Trophoblast cell (in vitro differentiated cells and primary cell): Measurements from ENCODE around the gene ITGB1.
"Not testable (repeated sequence)": the region's sequence is repeated elsewhere in the genome, so short reads cannot be mapped to it uniquely, and the experiment has no call there.

Source experiments
- DNase-seq, 2 donors: peaks; one replicate each; pipeline ENCODE4 v3.0.0-alpha.2; 2016
- H2AFZ ChIP-seq: 2 replicates; pipeline ENCODE4 v1.6.1; 2013; ENCODE audit warnings: low read length, moderate library complexity, mild to moderate bottlenecking; ENCODE audit not compliant: insufficient read depth, poor library complexity
- H2AK5ac ChIP-seq: 2 replicates; pipeline ENCODE4 v1.6.1; 2013; ENCODE audit warnings: mild to moderate bottlenecking, low read length
- H2BK120ac ChIP-seq: 2 replicates; pipeline ENCODE4 v1.6.1; 2013; ENCODE audit warnings: low read length, mild to moderate bottlenecking, moderate library complexity; ENCODE audit not compliant: insufficient read depth, poor library complexity
- H2BK12ac ChIP-seq: 2 replicates; pipeline ENCODE4 v1.6.1; 2013; ENCODE audit warnings: mild to moderate bottlenecking, low read length, moderate library complexity
- H2BK5ac ChIP-seq: 2 replicates; pipeline ENCODE4 v1.6.1; 2013; ENCODE audit warnings: low read length, low read depth, moderate library complexity, mild to moderate bottlenecking; ENCODE audit not compliant: poor library complexity
- H3K14ac ChIP-seq: 2 replicates; pipeline ENCODE4 v1.6.1; 2013; ENCODE audit warnings: mild to moderate bottlenecking, low read length
- H3K18ac ChIP-seq: 2 replicates; pipeline ENCODE4 v1.6.1; 2013; ENCODE audit warnings: mild to moderate bottlenecking, low read length
- H3K23ac ChIP-seq: 2 replicates; pipeline ENCODE4 v1.6.1; 2013; ENCODE audit warnings: low read length
- H3K27ac ChIP-seq: 2 replicates; pipeline ENCODE4 v1.5.1; 2013; ENCODE audit warnings: low read depth, mild to moderate bottlenecking, inconsistent platforms, low read length, moderate library complexity
- H3K27me3 ChIP-seq: 2 replicates; pipeline ENCODE4 v1.6.1; 2013; ENCODE audit warnings: inconsistent platforms, mild to moderate bottlenecking, low read length, moderate library complexity; ENCODE audit not compliant: insufficient read depth
- H3K36me3 ChIP-seq, 2 experiments: 1 replicate in 1 of 2; 2 replicates in 1 of 2; pipeline ENCODE4 v1.6.1; 2013; ENCODE audit warnings: low read length in 2 of 2, mild to moderate bottlenecking in 2 of 2, moderate library complexity in 1 of 2; ENCODE audit not compliant: insufficient read depth in 2 of 2, control insufficient read depth in 1 of 2
- H3K4ac ChIP-seq: 2 replicates; pipeline ENCODE4 v1.6.1; 2013; ENCODE audit warnings: low read depth, mild to moderate bottlenecking, low read length, moderate library complexity
- H3K4me1 ChIP-seq, 2 experiments: 1 replicate in 1 of 2; 2 replicates in 1 of 2; pipeline ENCODE4 v1.6.1; 2013; ENCODE audit warnings: low read length in 2 of 2, mild to moderate bottlenecking in 2 of 2, moderate library complexity in 1 of 2; ENCODE audit not compliant: insufficient read depth in 2 of 2, control insufficient read depth in 1 of 2
- H3K4me2 ChIP-seq: 2 replicates; pipeline ENCODE4 v1.6.1; 2013; ENCODE audit warnings: inconsistent platforms, mild to moderate bottlenecking, low read length, moderate library complexity
- H3K4me3 ChIP-seq: 2 replicates; pipeline ENCODE4 v1.5.1; 2013; ENCODE audit warnings: mild to moderate bottlenecking, low read depth, low read length, inconsistent platforms
- H3K79me1 ChIP-seq: one replicate; pipeline ENCODE4 v1.6.1; 2013; ENCODE audit warnings: low read length
- H3K79me2 ChIP-seq: 2 replicates; pipeline ENCODE4 v1.6.1; 2013; ENCODE audit warnings: low read length, mild to moderate bottlenecking; ENCODE audit not compliant: control insufficient read depth, insufficient read depth, poor library complexity
- H3K9ac ChIP-seq: 2 replicates; pipeline ENCODE4 v1.6.1; 2013; ENCODE audit warnings: mild to moderate bottlenecking, low read length
- H3K9me3 ChIP-seq: 2 replicates; pipeline ENCODE4 v1.6.1; 2013; ENCODE audit warnings: low read depth, mild to moderate bottlenecking, control low read depth, inconsistent platforms, low read length; ENCODE audit not compliant: insufficient read depth
- H4K12ac ChIP-seq: 2 replicates; pipeline ENCODE4 v1.6.1; 2013; ENCODE audit warnings: low read depth, mild to moderate bottlenecking, low read length, moderate library complexity
- H4K8ac ChIP-seq: 2 replicates; pipeline ENCODE4 v1.6.1; 2013; ENCODE audit warnings: low read depth, mild to moderate bottlenecking, low read length, moderate library complexity
- H4K91ac ChIP-seq: one replicate; pipeline ENCODE4 v1.6.1; 2013; ENCODE audit warnings: low read depth, mild to moderate bottlenecking, low read length, moderate library complexity
- WGBS: extraction: QIAGEN DNeasy Blood & Tissue Kit; methylation state at CpG from one replicate; pipeline ENCODE4 v1.1.7; 2013; ENCODE audit warnings: missing lambda C conversion rate; ENCODE audit not compliant: insufficient read length, insufficient coverage; ENCODE audit errors: extremely low coverage; 5-methylcytosine and 5-hydroxymethylcytosine counted together

The ITGB1 gene

DNA sequence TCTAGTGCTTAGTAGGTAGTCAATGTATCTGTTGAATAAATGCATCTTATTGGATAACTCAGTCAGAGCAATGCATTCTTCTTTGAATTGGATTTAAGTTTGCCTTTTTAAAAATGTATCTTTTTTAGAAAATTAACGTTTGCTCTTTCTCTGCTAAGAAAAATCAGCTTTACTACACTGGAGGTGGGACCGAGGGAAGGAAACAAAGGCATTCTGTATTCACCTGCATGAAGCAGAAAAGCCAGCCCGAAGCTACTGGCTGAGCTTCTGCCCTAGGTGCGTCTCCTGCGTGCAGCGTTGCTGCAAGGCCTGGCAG, 22.2 kb upstream of the ITGB1 start:
- Histone ChIP-seq H3K79me2 (peaks cover 2% of the 10 kb centered on the region), H3K36me3 (no peaks in the 10 kb centered on the region), H3K9ac (no peak overlapping the region), H4K12ac (no peak overlapping the region), H2BK5ac (no peak overlapping the region), H3K4me1 (peaks cover 16 to 19% of the 10 kb centered on the region in 2 experiments), H3K23ac (no peak overlapping the region), H3K9me3 (no peaks in the 10 kb centered on the region), H4K91ac (peak overlapping the region; percentile 97), H2AK5ac (no peak overlapping the region), H2BK12ac (no peak overlapping the region), H3K4me3 (peak overlapping the region; percentile 58), H3K14ac (no peak overlapping the region), H3K4me2 (peak overlapping the region; percentile 67), H3K79me1 (peaks cover 31% of the 10 kb centered on the region), H3K4ac (no peak overlapping the region), H2BK120ac (no peak overlapping the region), H2AFZ (peak overlapping the region; percentile 2), H4K8ac (peak overlapping the region; percentile 78), H3K27me3 (no peaks in the 10 kb centered on the region), H3K18ac (no peak overlapping the region), H3K27ac (no peak overlapping the region)
- WGBS = no CpG with 5 or more reads among the region's 6 CpGs
- no peak for DNase-seq

DNA sequence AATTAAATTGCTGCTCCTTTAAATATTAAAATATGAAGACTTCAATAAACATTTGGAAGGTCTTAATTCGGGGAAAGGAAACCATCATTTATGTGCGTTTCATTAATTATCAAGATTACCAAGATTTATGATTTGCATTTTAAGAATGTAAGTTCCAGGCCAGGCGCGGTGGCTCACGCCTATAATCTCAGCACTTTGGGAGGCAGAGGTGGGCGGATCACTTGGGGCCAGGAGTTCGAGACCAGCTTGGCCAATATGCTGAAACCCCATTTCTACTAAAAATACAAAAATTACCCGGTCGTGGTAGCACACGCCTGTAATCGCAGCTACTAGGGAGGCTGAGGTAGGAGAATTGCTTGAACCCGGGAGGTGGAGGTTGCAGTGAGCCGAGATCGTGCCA, 21.7 kb upstream of the ITGB1 start:
- not testable (repeated sequence) for H2BK120ac ChIP-seq, H3K36me3 ChIP-seq, H3K4ac ChIP-seq, H3K9me3 ChIP-seq, H3K79me2 ChIP-seq, H3K4me3 ChIP-seq, H3K4me2 ChIP-seq, H2BK5ac ChIP-seq, H3K18ac ChIP-seq, H3K27ac ChIP-seq, H2BK12ac ChIP-seq, H3K27me3 ChIP-seq, H2AFZ ChIP-seq, H3K14ac ChIP-seq, H3K9ac ChIP-seq, H4K91ac ChIP-seq, H3K23ac ChIP-seq, H2AK5ac ChIP-seq, H4K12ac ChIP-seq, DNase-seq
- peaks cover 29% of the 10 kb centered on the region for H3K79me1 ChIP-seq
- peaks cover 16 to 17% of the 10 kb centered on the region in 2 experiments for H3K4me1 ChIP-seq
- WGBS = no CpG with 5 or more reads among the region's 14 CpGs
- H4K8ac ChIP-seq = peak overlapping the region; percentile 16

DNA sequence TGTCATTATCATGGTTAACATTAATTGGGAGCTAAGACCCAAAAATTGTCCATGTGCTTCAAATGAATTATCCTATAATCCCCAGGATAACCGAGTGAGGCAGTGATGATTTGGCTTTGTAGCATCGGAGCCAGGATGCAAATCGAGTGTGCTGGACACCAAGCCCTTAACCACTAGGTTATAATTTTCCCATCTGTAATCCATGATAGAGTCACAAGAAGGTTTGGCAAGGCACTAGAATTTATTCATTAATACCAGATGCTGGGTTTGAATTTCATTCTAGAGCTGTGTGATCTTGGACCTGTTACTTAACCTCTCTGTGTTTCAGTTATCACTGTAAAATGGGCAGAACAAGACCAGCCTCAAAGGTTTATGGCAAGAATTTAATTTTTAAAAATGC, 21.0 kb upstream of the ITGB1 start:
- H4K12ac ChIP-seq = no peak overlapping the region
- H3K27me3 ChIP-seq = no peaks in the 10 kb centered on the region
- H2BK120ac ChIP-seq = no peak overlapping the region
- no peak overlapping the region for H2AK5ac ChIP-seq
- no peak overlapping the region for H3K4me3 ChIP-seq
- H3K9ac ChIP-seq = no peak overlapping the region
- no peak for DNase-seq
- WGBS = no CpG with 5 or more reads among the region's 3 CpGs
- H3K79me2 ChIP-seq = peaks cover 2% of the 10 kb centered on the region
- no peak overlapping the region for H4K8ac ChIP-seq
- H3K4ac ChIP-seq = no peak overlapping the region
- no peak overlapping the region for H2BK12ac ChIP-seq
- no peak overlapping the region for H3K18ac ChIP-seq
- no peak overlapping the region for H3K27ac ChIP-seq
- no peak overlapping the region for H2BK5ac ChIP-seq
- peaks cover 11 to 12% of the 10 kb centered on the region in 2 experiments for H3K4me1 ChIP-seq
- H3K36me3 ChIP-seq = no peaks in the 10 kb centered on the region
- no peaks in the 10 kb centered on the region for H3K9me3 ChIP-seq
- no peak overlapping the region for H3K14ac ChIP-seq
- no peak overlapping the region for H2AFZ ChIP-seq
- H4K91ac ChIP-seq = no peak overlapping the region
- H3K4me2 ChIP-seq = no peak overlapping the region
- H3K23ac ChIP-seq = no peak overlapping the region
- peaks cover 23% of the 10 kb centered on the region for H3K79me1 ChIP-seq

DNA sequence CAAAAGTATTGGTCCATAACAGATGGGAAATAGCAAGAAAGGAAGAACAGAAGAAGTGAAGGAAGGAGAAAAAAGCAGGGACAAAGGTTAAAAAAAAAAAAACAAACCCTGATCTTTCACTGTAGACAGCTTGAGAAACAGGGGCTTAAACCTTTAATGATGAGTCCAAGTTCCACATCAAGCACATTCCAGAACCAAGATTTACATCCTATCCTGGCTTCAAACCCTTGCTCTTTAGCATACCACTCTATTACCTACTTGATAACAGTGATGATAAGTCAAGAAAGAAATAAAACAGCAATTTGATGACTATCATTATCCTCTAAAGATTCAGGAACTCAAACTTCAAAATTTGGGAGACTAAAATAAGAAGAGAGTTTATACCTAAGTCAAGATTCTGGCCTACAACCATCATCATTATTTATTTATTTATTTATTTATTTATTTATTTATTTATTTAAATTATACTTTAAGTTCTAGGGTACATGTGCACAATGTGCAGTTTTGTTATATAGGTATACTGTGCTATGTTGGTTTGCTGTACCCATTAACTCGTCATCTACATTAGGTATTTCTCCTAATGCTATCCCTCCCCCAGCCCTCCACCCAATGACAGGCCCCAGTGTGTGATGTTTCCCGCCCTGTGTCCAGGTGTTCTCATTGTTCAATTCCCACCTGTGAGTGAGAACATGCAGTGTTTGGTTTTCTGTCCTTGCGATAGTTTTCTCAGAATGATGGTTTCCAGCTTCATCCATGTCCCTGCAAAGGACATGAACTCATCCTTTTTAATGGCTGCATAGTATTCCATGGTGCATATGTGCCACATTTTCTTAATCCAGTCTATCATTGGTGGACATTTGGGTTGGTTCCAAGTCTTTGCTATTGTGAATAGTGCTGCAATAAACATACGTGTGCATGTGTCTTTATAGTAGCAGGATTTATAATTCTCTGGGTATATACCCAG, 20.1 kb upstream of the ITGB1 start:
- H3K36me3 ChIP-seq, H3K4ac ChIP-seq, H3K23ac ChIP-seq, H3K14ac ChIP-seq, H3K79me2 ChIP-seq, H2BK5ac ChIP-seq, H3K4me2 ChIP-seq, H4K91ac ChIP-seq, DNase-seq, H2BK12ac ChIP-seq, H3K18ac ChIP-seq, H4K8ac ChIP-seq, H3K27ac ChIP-seq, H3K9ac ChIP-seq, H3K27me3 ChIP-seq, H2AK5ac ChIP-seq, H3K9me3 ChIP-seq, H3K4me3 ChIP-seq, H4K12ac ChIP-seq, H2BK120ac ChIP-seq, H2AFZ ChIP-seq: not testable (repeated sequence)
- Histone ChIP-seq H3K79me1 (peaks cover 19% of the 10 kb centered on the region), H3K4me1 (peaks cover 11 to 12% of the 10 kb centered on the region in 2 experiments)
- WGBS = no CpG with 5 or more reads among the region's 4 CpGs
